Body of pancreas (tissue), 4 donors: Measurements from ENCODE around the gene PRKG1.

ENCODE experiments used
- POLR2A ChIP-seq, 3 donors: fragments of 450-650 bp; IDR thresholded peaks; one replicate each; pipeline ENCODE4 v1.6.1; 2016; ENCODE audit warnings: antibody characterized with exemption in 3 of 3, mild to moderate bottlenecking in 2 of 3
- TF ChIP-seq, protein P1 (sequence below), 7 experiments: fragments of 450-650 bp in 4 of 7; fragments of 200-600 bp in 3 of 7; sonication (generic) in 3 of 7; IDR thresholded peaks; one replicate each; pipeline ENCODE4 v1.5.1; 2016 to 2019; ENCODE audit warnings: antibody characterized with exemption in 7 of 7

DNA sequence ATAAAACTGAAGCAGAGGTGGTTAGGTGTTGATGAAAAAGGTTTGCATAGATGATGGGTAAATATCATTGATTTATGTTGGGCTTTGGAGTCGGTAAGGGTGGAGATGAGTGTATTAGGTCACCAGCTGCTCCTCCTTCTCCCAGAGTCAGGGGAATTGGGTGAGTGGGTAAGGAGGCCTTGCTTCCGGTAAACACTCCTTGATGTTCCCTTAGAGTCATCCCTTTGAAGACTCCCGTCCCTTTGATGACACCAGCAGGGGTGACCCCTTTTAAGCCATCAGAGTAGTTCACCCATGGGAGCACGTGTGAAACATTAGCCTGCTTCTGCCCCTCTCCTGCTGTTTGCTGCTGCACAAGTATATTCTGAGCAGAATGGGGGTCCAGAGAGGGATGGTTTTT, 1147.6 kb downstream of the PRKG1 start:
- TF ChIP-seq, protein P1, sequence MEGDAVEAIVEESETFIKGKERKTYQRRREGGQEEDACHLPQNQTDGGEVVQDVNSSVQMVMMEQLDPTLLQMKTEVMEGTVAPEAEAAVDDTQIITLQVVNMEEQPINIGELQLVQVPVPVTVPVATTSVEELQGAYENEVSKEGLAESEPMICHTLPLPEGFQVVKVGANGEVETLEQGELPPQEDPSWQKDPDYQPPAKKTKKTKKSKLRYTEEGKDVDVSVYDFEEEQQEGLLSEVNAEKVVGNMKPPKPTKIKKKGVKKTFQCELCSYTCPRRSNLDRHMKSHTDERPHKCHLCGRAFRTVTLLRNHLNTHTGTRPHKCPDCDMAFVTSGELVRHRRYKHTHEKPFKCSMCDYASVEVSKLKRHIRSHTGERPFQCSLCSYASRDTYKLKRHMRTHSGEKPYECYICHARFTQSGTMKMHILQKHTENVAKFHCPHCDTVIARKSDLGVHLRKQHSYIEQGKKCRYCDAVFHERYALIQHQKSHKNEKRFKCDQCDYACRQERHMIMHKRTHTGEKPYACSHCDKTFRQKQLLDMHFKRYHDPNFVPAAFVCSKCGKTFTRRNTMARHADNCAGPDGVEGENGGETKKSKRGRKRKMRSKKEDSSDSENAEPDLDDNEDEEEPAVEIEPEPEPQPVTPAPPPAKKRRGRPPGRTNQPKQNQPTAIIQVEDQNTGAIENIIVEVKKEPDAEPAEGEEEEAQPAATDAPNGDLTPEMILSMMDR (IDR thresholded peaks at IDR 0.05) = no peak
- no peak for TF ChIP-seq POLR2A (IDR thresholded peaks at IDR 0.05)
